Esophagus muscularis mucosa (tissue), 4 donors: ENCODE results near the gene YY1AP1. TPM values are rescaled to one million over a fixed set of nuclear protein-coding genes. Genes with fewer than 3 reads are reported as not detected.
A peak's percentile ranks its signal among the peaks of the same experiment; 100 is the strongest.
"Not testable (repeated sequence)": the region's sequence is repeated elsewhere in the genome, so short reads cannot be mapped to it uniquely, and the experiment has no call there.

ENCODE experiments used
- DNase-seq: peaks from one replicate; pipeline ENCODE4 v3.0.0-alpha.2; 2017; ENCODE audit errors: extremely low spot score
- H3K27ac ChIP-seq, 4 donors: fragments of 200-600 bp; sonication (generic); replicated peaks in 1 of 4; 1 replicate in 3 of 4; 2 replicates in 1 of 4; pipeline ENCODE4 v1.5.1; 2016 to 2019; ENCODE audit warnings: mild to moderate bottlenecking in 1 of 4
- H3K27me3 ChIP-seq, 4 donors: fragments of 200-600 bp; sonication (generic); one replicate each; pipeline versions ENCODE4 v1.5.1 to v1.6.0; 2016 to 2019
- H3K36me3 ChIP-seq, 4 donors: fragments of 200-600 bp; sonication (generic); one replicate each; pipeline ENCODE4 v1.5.1; 2016 to 2019
- H3K4me1 ChIP-seq, 4 donors: fragments of 200-600 bp; sonication (generic); one replicate each; pipeline ENCODE4 v1.5.1; 2016 to 2019
- H3K4me3 ChIP-seq, 4 donors: fragments of 200-600 bp; sonication (generic); 1 replicate in 2 of 4; 2 replicates in 2 of 4; pipeline ENCODE4 v1.5.1; 2016 to 2019; ENCODE audit warnings: mild to moderate bottlenecking in 4 of 4, moderate library complexity in 1 of 4
- H3K9me3 ChIP-seq, 4 donors: fragments of 200-600 bp; sonication (generic); 1 replicate in 3 of 4; 2 replicates in 1 of 4; pipeline ENCODE4 v1.5.1; 2016 to 2019
- EP300 ChIP-seq: sonication (generic); formaldehyde crosslinking; IDR thresholded peaks from one replicate; pipeline ENCODE4 v1.6.1; 2017; ENCODE audit warnings: antibody characterized with exemption
- POLR2A ChIP-seq: fragments of 450-650 bp; IDR thresholded peaks from one replicate; pipeline ENCODE4 v1.6.1; 2017; ENCODE audit warnings: antibody characterized with exemption, moderate library complexity, mild to moderate bottlenecking, low read depth
- POLR2AphosphoS5 ChIP-seq, 2 donors: sonication (generic); formaldehyde crosslinking; IDR thresholded peaks; one replicate each; pipeline ENCODE4 v1.6.1; 2017; ENCODE audit warnings: antibody characterized with exemption in 2 of 2
- WGBS: methylation state at CpG from one replicate; pipeline ENCODE4 v1.1.5; 2018; 5-methylcytosine and 5-hydroxymethylcytosine counted together
- intact Hi-C: fragments of 100-400 bp; cut with DNase I; formaldehyde crosslinking; loops from one replicate; pipeline ENCODE4 v1.15.1; 2023
- total RNA-seq, 4 donors: library from RNA; depleted of rRNA; stranded (reverse); fragments of >200 nt; gene quantifications; one replicate each; pipeline versions ENCODE4 v1.1.0 to v1.2.1, GENCODE V29; 2016
- TF ChIP-seq, protein P1 (sequence below), 3 experiments: fragments of 200-600 bp in 2 of 3; fragments of 450-650 bp in 1 of 3; sonication (generic) in 2 of 3; IDR thresholded peaks; one replicate each; pipeline ENCODE4 v1.5.1; 2017 to 2019; ENCODE audit warnings: antibody characterized with exemption in 3 of 3, mild to moderate bottlenecking in 2 of 3, moderate library complexity in 1 of 3

The YY1AP1 gene
- total RNA-seq, 4 donors from 2014 or later = 136 to 164 (median 144) TPM

GRCh38 chr1:155691992-155692528 lies 3.5 kb upstream of the YY1AP1 start:
- no peak for DNase-seq
- Histone ChIP-seq H3K9me3 (no peaks in the 10 kb centered on the region), H3K36me3 (peaks cover 0 to 16% (median 7%) of the 10 kb centered on the region in 4 donors), H3K27me3 (no peaks in the 10 kb centered on the region), H3K4me3 (no peak overlapping the region), H3K4me1 (peaks cover 20 to 36% (median 33%) of the 10 kb centered on the region in 4 donors), H3K27ac (no peak overlapping the region)
- TF ChIP-seq POLR2AphosphoS5 (IDR thresholded peaks at IDR 0.05) = no peak
- TF ChIP-seq POLR2A = no peak
- TF ChIP-seq EP300 = no peak
- TF ChIP-seq, protein P1, sequence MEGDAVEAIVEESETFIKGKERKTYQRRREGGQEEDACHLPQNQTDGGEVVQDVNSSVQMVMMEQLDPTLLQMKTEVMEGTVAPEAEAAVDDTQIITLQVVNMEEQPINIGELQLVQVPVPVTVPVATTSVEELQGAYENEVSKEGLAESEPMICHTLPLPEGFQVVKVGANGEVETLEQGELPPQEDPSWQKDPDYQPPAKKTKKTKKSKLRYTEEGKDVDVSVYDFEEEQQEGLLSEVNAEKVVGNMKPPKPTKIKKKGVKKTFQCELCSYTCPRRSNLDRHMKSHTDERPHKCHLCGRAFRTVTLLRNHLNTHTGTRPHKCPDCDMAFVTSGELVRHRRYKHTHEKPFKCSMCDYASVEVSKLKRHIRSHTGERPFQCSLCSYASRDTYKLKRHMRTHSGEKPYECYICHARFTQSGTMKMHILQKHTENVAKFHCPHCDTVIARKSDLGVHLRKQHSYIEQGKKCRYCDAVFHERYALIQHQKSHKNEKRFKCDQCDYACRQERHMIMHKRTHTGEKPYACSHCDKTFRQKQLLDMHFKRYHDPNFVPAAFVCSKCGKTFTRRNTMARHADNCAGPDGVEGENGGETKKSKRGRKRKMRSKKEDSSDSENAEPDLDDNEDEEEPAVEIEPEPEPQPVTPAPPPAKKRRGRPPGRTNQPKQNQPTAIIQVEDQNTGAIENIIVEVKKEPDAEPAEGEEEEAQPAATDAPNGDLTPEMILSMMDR (IDR thresholded peaks at IDR 0.05) = no peak
- 97% methylated on average over 8 of the region's 8 CpGs for WGBS
- intact Hi-C loops = no loop called here

GRCh38 chr1:155689081-155689607 lies 570 bp upstream of the YY1AP1 start, which contains the start of gene DAP3:
Gene DAP3, plus strand, starts transcription at chr1:155689091. Its CDS starts 20,689 bp downstream, at chr1:155709780.
- Histone ChIP-seq H3K4me1 (peaks cover 41 to 45% (median 44%) of the 10 kb centered on the region in 4 donors), H3K4me3 (peak within 1 kb of the TSS; percentile 75 to 96 (median 84)), H3K27ac (peak within 1 kb of the TSS; percentile 93 to 97 (median 95)), H3K36me3 (peaks cover 0 to 16% (median 7%) of the 10 kb centered on the region in 4 donors)
- TF ChIP-seq POLR2A = peak; percentile 22
- TF ChIP-seq POLR2AphosphoS5 (IDR thresholded peaks at IDR 0.05) = peak in 1 of 2 donors; percentile 25
- WGBS = 0% methylated on average over 1 of the region's 28 CpGs
- DNase-seq, H3K27me3 ChIP-seq, H3K9me3 ChIP-seq, intact Hi-C loops: not testable (repeated sequence)

GRCh38 chr1:155687705-155688323 lies 760 bp downstream of the YY1AP1 start:
- DNase-seq, intact Hi-C loops, H3K9me3 ChIP-seq, H3K27me3 ChIP-seq: not testable (repeated sequence)
- Histone ChIP-seq H3K4me1 (peaks cover 49 to 59% (median 56%) of the 10 kb centered on the region in 4 donors), H3K27ac (peak overlapping the region; percentile 93 to 97 (median 95)), H3K36me3 (peaks cover 0 to 16% (median 7%) of the 10 kb centered on the region in 4 donors), H3K4me3 (peak overlapping the region; percentile 75 to 96 (median 84))
- WGBS = 2% methylated on average over 25 of the region's 35 CpGs

DNA sequence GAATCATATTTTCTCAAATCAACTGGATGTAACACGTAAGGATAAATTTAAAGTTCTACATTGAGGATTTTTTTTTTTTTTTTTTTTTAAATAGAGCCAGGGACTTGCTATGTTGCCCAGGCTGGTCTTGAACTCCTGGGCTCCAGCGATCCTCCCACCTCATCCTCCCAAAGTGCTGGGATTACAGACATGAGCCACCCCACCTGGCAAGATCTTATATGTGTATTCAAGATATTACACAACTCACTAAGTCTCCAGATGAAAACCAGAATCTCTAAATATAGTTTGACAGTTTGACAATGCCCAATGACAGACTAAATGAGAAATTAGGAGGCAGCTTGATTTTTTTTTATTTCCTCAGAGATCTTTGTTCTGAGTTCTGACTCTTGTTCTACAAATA lies 6.8 kb downstream of the YY1AP1 start:
- Histone ChIP-seq H3K4me3 (no peak overlapping the region), H3K36me3 (peaks cover 18 to 39% (median 34%) of the 10 kb centered on the region in 4 donors), H3K9me3 (no peaks in the 10 kb centered on the region), H3K27ac (no peak overlapping the region), H3K27me3 (no peaks in the 10 kb centered on the region), H3K4me1 (peaks cover 44 to 64% (median 58%) of the 10 kb centered on the region in 4 donors)
- DNase-seq = no peak
- intact Hi-C loops = no loop called here
- WGBS = 84% methylated on average over 2 of the region's 2 CpGs
- TF ChIP-seq POLR2AphosphoS5 (IDR thresholded peaks at IDR 0.05) (peak in 1 of 2 donors; percentile 13), POLR2A (no peak), EP300 (no peak)
- TF ChIP-seq, protein P1 (IDR thresholded peaks at IDR 0.05) = no peak

GRCh38 chr1:155680531-155680930 lies 8.0 kb downstream of the YY1AP1 start:
- TF ChIP-seq EP300 = no peak
- TF ChIP-seq POLR2A = no peak
- TF ChIP-seq, protein P1 (IDR thresholded peaks at IDR 0.05) = no peak
- no peak for TF ChIP-seq POLR2AphosphoS5 (IDR thresholded peaks at IDR 0.05)
- WGBS = 90% methylated on average over 6 of the region's 6 CpGs
- peaks cover 26 to 51% (median 46%) of the 10 kb centered on the region in 4 donors for H3K36me3 ChIP-seq

GRCh38 chr1:155678992-155679391 lies 9.6 kb downstream of the YY1AP1 start:
- Histone ChIP-seq H3K4me1 (peaks cover 19 to 37% (median 31%) of the 10 kb centered on the region in 4 donors), H3K36me3 (peaks cover 41 to 67% (median 61%) of the 10 kb centered on the region in 4 donors)
- intact Hi-C loops = loop anchor here (2.0 kb wide), 1 partner anchor 50 kb away; no protein-coding TSS in a partner anchor
- H3K4me3 ChIP-seq, H3K27me3 ChIP-seq, H3K9me3 ChIP-seq, H3K27ac ChIP-seq, DNase-seq: not testable (repeated sequence)
- 86% methylated on average over 1 of the region's 1 CpG for WGBS

More at GRCh38 chr1:155680531-155680930, 8.0 kb downstream of the YY1AP1 start:
- no peaks in the 10 kb centered on the region for H3K27me3 ChIP-seq
- no peak for DNase-seq
- intact Hi-C loops = no loop called here
- H3K4me1 ChIP-seq = peaks cover 35 to 52% (median 46%) of the 10 kb centered on the region in 4 donors
- H3K4me3 ChIP-seq = no peak overlapping the region
- no peaks in the 10 kb centered on the region for H3K9me3 ChIP-seq
- no peak overlapping the region for H3K27ac ChIP-seq
